ENCODE data around the gene IRX3. TPM values are rescaled to one million over a fixed set of nuclear protein-coding genes. Genes with fewer than 3 reads are reported as not detected.

The IRX3 gene
- total and polyA plus RNA-seq, 2 of the 8 experiments (the other 6 are each of a cell fraction or from before 2014, with no cell fraction given): 0.50 to 1.6 TPM

DNA sequence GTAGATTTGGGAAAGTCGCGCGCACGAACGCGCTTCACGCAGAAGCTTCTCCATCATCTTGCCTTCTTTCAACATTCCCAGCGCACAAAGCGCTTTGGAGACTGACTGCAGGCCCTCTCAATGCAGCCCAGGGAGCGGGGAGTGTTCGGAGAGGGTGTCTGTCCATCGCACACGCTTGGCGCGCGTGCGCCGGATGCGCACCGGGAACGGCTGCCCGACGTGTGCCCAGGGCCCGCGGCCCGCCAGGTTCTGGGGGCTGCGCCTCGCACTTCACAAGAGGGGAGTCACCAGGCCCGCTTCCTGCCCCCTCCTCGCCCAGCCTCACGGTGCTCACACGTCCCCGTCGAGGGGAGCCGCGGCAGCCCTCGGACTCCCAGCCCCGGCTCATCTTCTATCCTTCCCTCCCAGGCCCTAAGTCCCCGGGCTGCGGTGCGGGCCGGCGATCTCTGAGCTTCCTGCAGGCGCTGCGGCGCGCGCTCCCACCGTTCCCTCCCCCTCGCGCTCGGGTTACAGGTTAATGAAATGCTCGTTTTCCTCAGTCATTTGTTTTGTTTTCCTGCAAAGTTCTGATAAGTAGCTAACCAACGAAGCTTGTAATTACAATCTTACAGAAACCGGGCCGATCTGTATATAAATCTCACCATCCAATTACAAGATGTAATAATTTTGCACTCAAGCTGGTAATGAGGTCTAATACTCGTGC is 2.8 kb upstream of the IRX3 start:
- H4K91ac ChIP-seq (replicated peaks; ENCODE audit: insufficient read length, low read length): no peak overlapping the region
- peaks cover 0 to 2% (median 0%) of the 10 kb centered on the region in 4 experiments; a peak in 1 of 8 replicates for H3K36me3 ChIP-seq (ENCODE audit: control insufficient read depth in 2 of 4, insufficient read depth in 4 of 4, low read length in 3 of 4)
- DNase-seq (ENCODE audit: low read depth in 1 of 2, low spot score in 2 of 2) (peak in 1 of 2 experiments; percentile 76), FAIRE-seq (peak; percentile 85)
- ChIA-PET CTCF (ENCODE audit: partially characterized antibody) (interaction anchor here (1.0 to 2.1 kb wide), 6 partner anchors 8 to 649 kb away, joined by 3 to 4 read pairs (median 3); no protein-coding TSS in a partner anchor), POLR2A (ENCODE audit: partially characterized antibody) (interaction anchor here (0.5 to 0.6 kb wide), 2 partner anchors 118 to 148 kb away, joined by 3 to 4 read pairs; no protein-coding TSS in a partner anchor)
- H2BK120ac ChIP-seq (replicated peaks; ENCODE audit: low read depth, low read length): no peak overlapping the region
- H2AFZ ChIP-seq (ENCODE audit: low read length): no peak overlapping the region
- no peak overlapping the region for H2BK15ac ChIP-seq (ENCODE audit: low read length)
- H3K4me3 ChIP-seq (ENCODE audit: extremely low read depth in 1 of 4, insufficient read depth in 2 of 4, low read depth in 3 of 4, low read length in 4 of 4): peak overlapping the region; percentile 29 to 57 (median 42); a peak in 7 of 8 replicates
- H4K20me1 ChIP-seq (replicated peaks in 1 of 2; ENCODE audit: control insufficient read depth in 1 of 2, insufficient read depth in 2 of 2, low read length in 2 of 2): peaks cover 0 to 3% of the 10 kb centered on the region in 2 experiments
- H3K79me1 ChIP-seq (ENCODE audit: low read depth, low read length): no peaks in the 10 kb centered on the region
- no peak overlapping the region for H4K5ac ChIP-seq (ENCODE audit: insufficient read length, low read depth, low read length)
- H2BK20ac ChIP-seq (ENCODE audit: low read length): no peak overlapping the region; the same call in 1 of the 2 replicates
- peak overlapping the region; percentile 66; the same call in 1 of the 2 replicates for H4K8ac ChIP-seq (ENCODE audit: extremely low read depth, insufficient read depth, low read length)
- H3K9me3 ChIP-seq (ENCODE audit: insufficient read depth in 2 of 2, low read depth in 1 of 2, low read length in 1 of 2): no peaks in the 10 kb centered on the region
- H3K23me2 ChIP-seq (ENCODE audit: low read depth, low read length): peaks cover 36% of the 10 kb centered on the region
- no peak overlapping the region for H3K4ac ChIP-seq (replicated peaks; ENCODE audit: insufficient read length, low read depth, low read length)
- H3K56ac ChIP-seq (replicated peaks; ENCODE audit: insufficient read length, low read depth, low read length): no peak overlapping the region
- no peak overlapping the region for H3K23ac ChIP-seq (ENCODE audit: insufficient read length)
- H3K79me2 ChIP-seq (ENCODE audit: control insufficient read depth in 1 of 2, insufficient read depth in 2 of 2, low read length in 2 of 2): no peaks in the 10 kb centered on the region
- WGBS, 2 experiments (ENCODE audit: extremely low coverage in 1 of 2, insufficient coverage in 1 of 2, insufficient read length in 1 of 2, insufficient replicate concordance in 2 of 2, low coverage in 1 of 2, low lambda C conversion rate in 2 of 2, missing lambda C conversion rate in 1 of 2): 1% methylated on average over 48 of the region's 57 CpGs; no CpG with 5 or more reads in 1 of the 2 experiments
- H2BK12ac ChIP-seq (ENCODE audit: low read depth, low read length): peak overlapping the region; percentile 43; the same call in 1 of the 2 replicates
- H3K4me1 ChIP-seq (replicated peaks in 1 of 4; ENCODE audit: control insufficient read depth in 3 of 4, insufficient read depth in 4 of 4, low read length in 3 of 4): peaks cover 0 to 17% (median 11%) of the 10 kb centered on the region in 4 experiments; a peak in 6 of 7 replicates
- no peak overlapping the region; the same call in 1 of the 2 replicates for H3K18ac ChIP-seq (ENCODE audit: extremely low read depth, low read length)
- H3K4me2 ChIP-seq (ENCODE audit: insufficient read depth in 1 of 2, low read depth in 2 of 2, low read length in 2 of 2): peak overlapping the region; percentile 77 to 81
- H3K14ac ChIP-seq (ENCODE audit: insufficient read length): no peak overlapping the region
- no peak overlapping the region for H2BK5ac ChIP-seq (ENCODE audit: low read depth, low read length)
- H3K27me3 ChIP-seq (replicated peaks in 1 of 4; ENCODE audit: control insufficient read depth in 3 of 4, extremely low read depth in 1 of 4, insufficient read depth in 3 of 4, low read length in 3 of 4): peaks cover 54 to 86% (median 68%) of the 10 kb centered on the region in 4 experiments
- H2AK5ac ChIP-seq (ENCODE audit: low read depth, low read length): no peak overlapping the region
- no peak overlapping the region for H3K9ac ChIP-seq (replicated peaks in 1 of 4; ENCODE audit: extremely low read depth in 1 of 4, low read depth in 3 of 4, low read length in 3 of 4)
- H3K27ac ChIP-seq (ENCODE audit: low read depth, low read length): no peak overlapping the region
- no peak for TF ChIP-seq CHD2 (IDR thresholded peaks at IDR 0.05; ENCODE audit: low read length)
- TF ChIP-seq NANOG (IDR thresholded peaks at IDR 0.05; ENCODE audit: insufficient read depth, low read depth, low read length, poor library complexity, severe bottlenecking): no peak
- TF ChIP-seq SP1 (IDR thresholded peaks at IDR 0.05; ENCODE audit: low read depth, low read length): no peak
- TF ChIP-seq, protein P1, sequence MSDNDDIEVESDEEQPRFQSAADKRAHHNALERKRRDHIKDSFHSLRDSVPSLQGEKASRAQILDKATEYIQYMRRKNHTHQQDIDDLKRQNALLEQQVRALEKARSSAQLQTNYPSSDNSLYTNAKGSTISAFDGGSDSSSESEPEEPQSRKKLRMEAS (IDR thresholded peaks at IDR 0.05): peak; percentile 73
- TF ChIP-seq CREB1 (IDR thresholded peaks at IDR 0.05): no peak
- TF ChIP-seq TAF1 (IDR thresholded peaks at IDR 0.05; ENCODE audit: low read depth, low read length): no peak
- no peak for TF ChIP-seq TBP (IDR thresholded peaks at IDR 0.05; ENCODE audit: low read depth, low read length)
- no peak for TF ChIP-seq CBX5 (IDR thresholded peaks at IDR 0.05; ENCODE audit: low read depth, low read length)
- 0 out of 2 replicates have a peak, but pooled peaks have one; percentile 22 for TF ChIP-seq NRF1 (IDR thresholded peaks at IDR 0.05; ENCODE audit: low read depth, low read length)
- TF ChIP-seq TEAD4 (IDR thresholded peaks at IDR 0.05; ENCODE audit: low read depth, low read length): no peak
- TF ChIP-seq JUND (IDR thresholded peaks at IDR 0.05; ENCODE audit: low read length): no peak
- peak; percentile 73 for TF ChIP-seq CTBP2 (IDR thresholded peaks at IDR 0.05; ENCODE audit: borderline replicate concordance, insufficient read depth, insufficient read length, low read length)

All from H1 (cell line).